ENCODE data around the gene RHOXF1.
"Not testable (repeated sequence)": the region's sequence is repeated elsewhere in the genome, so short reads cannot be mapped to it uniquely, and the experiment has no call there.

Gene RHOXF1, protein sequence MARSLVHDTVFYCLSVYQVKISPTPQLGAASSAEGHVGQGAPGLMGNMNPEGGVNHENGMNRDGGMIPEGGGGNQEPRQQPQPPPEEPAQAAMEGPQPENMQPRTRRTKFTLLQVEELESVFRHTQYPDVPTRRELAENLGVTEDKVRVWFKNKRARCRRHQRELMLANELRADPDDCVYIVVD

DNA sequence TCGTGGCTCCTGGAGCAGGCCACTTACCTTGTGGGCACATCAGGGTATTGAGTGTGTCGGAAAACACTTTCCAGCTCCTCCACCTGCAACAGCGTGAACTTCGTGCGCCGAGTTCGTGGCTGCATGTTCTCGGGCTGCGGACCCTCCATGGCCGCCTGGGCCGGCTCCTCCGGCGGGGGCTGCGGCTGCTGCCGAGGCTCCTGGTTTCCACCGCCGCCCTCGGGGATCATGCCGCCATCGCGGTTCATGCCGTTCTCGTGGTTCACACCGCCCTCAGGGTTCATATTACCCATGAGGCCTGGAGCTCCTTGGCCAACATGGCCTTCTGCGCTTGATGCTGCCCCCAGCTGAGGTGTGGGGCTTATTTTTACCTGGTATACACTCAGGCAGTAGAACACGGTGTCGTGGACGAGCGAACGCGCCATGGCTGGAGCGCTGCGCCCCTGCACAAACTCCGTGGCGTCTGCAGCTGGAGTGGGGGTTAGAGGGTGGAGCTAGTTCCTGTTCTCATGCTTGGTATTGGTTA, at the start of gene RHOXF1:
RHOXF1 (minus strand) TSS at position 476 of the 526 bp plus-strand sequence; CDS start at position 425, 51 bp downstream.
- no peak for DNase-seq

DNA sequence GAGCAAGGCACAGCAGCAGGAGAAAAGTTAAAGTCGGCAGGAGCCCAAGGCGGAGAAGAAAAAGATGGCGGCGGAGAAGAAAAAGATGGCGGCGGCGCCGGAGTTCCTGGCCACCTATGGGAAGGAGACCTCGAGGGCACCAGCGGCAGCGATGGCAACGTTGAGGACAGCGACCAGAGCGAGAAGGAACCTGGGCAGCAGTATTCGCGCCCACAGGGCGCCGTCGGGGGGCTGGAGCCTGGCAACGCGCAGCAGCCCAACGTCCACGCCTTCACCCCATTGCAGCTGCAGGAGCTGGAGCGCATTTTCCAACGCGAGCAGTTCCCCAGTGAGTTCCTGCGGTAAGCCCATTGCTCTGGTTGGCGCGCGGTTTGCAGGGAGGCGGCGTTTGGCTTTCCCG, 43.4 kb upstream of the RHOXF1 start:
- DNase-seq; in situ Hi-C loops (cut with MboI; ENCODE audit: low pct_unique_long_range_greater_than_20kb, low sequenced_read_pairs): not testable (repeated sequence)

More for the DNA sequence above, at the start of gene RHOXF1:
- in situ Hi-C loops (cut with MboI; ENCODE audit: low pct_unique_long_range_greater_than_20kb, low sequenced_read_pairs): loop anchor here (25.0 kb wide), 1 partner anchor 97 kb away; no protein-coding TSS in a partner anchor

DNA sequence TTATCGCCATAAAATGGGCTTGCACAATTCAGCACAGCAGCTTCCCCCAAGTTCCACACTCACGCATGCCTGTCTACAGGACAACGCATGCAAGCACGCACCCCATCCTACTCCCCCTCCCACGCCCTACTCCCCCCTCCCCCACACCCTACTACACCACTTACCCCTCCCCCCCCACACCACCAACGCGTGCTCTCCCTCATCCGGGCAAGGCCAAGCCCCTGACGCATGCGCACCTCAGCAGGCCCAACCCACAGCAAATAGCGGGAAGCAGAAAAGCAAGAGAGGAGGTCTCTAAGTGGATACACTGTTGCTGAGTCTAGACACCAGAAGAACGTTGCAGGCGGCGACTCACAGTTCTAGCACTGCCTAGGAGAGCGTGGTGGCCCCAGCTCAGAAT, 42.6 kb upstream of the RHOXF1 start, which contains the start of gene RHOXF2:
RHOXF2 (plus strand) TSS at position 301 of the 400 bp plus-strand sequence. CDS start 138 bp downstream, outside the sequence.
- in situ Hi-C loops (cut with MboI; ENCODE audit: low pct_unique_long_range_greater_than_20kb, low sequenced_read_pairs); DNase-seq: not testable (repeated sequence)

DNA sequence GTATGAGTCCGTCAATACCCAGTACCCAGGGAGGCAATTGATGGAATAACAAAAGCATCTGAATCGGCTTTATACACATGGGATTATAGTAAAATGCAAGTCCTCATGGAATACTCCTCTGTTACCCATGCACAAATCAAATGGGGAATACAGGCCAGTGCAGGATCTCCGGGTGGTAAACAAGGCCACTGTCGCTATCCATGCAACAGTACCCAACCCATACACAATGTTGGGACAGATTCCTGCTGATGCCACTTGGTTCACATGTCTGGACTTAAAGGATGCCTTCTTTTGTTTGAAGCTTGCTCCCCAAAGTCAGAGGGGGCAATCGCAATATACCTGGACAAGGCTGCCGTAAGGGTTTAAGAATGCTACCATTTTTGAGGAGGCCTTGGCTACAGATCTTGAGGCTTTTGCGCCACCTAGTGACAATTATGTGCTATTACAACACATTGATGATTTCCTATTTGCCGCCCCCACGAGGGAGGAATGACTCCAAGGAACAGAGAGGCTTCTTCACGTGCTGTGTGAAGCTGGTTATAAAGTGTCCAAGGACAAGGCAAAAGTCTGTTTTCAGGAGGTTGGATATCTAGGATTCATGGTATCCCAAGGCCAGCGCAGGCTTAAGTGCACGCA, 34.5 kb upstream of the RHOXF1 start:
- in situ Hi-C loops (cut with MboI; ENCODE audit: low pct_unique_long_range_greater_than_20kb, low sequenced_read_pairs); DNase-seq: not testable (repeated sequence)

DNA sequence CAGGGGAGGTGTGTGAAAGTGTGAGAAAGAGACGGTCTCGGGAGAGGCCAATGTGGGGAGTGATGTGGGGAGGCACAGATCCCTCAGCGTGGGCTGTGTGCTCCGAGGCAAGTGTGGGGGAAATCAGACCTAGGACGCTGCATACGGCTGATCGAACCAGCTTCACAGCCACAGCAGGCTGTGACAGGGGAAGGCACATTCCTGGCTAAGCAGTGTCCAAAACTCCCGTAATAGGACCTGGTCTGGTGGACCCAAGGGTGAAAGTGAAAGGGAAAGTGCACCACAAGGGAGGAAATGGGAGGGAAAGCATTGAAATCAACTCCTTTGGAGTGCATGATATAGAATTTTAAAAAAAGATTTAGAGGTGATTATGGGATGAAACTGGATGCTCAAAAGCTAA, 31.8 kb upstream of the RHOXF1 start:
- in situ Hi-C loops (cut with MboI; ENCODE audit: low pct_unique_long_range_greater_than_20kb, low sequenced_read_pairs): loop anchor here (25.0 kb wide), 1 partner anchor 635 kb away; no protein-coding TSS in a partner anchor
- peak; percentile 9 for DNase-seq

DNA sequence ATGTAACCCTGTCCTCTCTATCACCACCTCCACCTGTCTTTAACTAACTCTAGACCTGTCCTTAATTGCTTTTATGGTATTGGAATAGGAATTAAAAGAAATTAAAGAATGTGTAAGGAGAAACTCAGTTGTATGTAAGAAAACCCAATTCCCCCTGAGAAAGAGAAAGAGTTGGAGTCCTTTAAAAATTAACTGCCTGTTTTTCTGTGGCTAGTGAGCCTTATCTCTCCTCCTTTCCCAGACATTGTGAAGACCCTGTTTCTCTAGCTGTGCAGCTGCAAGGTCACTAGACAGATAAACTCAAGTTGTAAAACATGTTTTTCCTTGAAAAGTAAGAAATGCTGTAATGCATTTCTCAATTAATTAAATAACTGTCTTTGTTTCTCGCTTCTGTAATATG, 30.6 kb upstream of the RHOXF1 start:
- not testable (repeated sequence) for DNase-seq
- in situ Hi-C loops (cut with MboI; ENCODE audit: low pct_unique_long_range_greater_than_20kb, low sequenced_read_pairs): loop anchor here (25.0 kb wide), 1 partner anchor 634 kb away; no protein-coding TSS in a partner anchor

DNA sequence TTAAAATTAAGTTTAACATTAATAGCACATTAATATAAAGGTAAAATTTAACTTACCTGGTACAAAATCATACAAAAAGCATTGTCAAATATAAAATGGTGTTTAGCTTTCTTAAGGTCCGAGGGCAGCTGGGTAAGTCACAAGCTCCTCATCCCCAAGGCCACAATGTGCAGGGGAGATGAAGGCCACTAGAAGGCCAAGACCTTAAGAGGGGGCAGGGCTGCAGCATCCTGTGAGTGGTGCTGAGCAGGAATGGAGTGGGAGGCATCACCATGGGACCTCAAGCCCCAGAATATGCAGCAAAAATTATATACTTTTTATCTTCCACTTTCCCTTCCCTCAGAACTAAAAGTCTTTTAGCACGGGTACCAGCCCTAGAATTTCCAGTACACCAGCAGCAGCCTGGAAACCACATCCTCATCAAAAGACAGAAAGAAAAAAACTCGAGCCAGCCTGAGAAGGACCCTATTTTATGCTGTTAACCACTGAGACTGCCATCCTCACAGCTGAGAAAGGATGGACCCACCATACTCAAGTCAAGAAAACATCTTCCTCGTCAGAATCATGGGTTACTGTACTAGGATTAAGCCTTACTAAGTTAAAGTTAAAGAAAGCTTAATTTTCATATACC, 29.7 kb upstream of the RHOXF1 start:
- peak; percentile 24 for DNase-seq
- in situ Hi-C loops (cut with MboI; ENCODE audit: low pct_unique_long_range_greater_than_20kb, low sequenced_read_pairs): loop anchor here (25.0 kb wide), 1 partner anchor 633 kb away; no protein-coding TSS in a partner anchor

DNA sequence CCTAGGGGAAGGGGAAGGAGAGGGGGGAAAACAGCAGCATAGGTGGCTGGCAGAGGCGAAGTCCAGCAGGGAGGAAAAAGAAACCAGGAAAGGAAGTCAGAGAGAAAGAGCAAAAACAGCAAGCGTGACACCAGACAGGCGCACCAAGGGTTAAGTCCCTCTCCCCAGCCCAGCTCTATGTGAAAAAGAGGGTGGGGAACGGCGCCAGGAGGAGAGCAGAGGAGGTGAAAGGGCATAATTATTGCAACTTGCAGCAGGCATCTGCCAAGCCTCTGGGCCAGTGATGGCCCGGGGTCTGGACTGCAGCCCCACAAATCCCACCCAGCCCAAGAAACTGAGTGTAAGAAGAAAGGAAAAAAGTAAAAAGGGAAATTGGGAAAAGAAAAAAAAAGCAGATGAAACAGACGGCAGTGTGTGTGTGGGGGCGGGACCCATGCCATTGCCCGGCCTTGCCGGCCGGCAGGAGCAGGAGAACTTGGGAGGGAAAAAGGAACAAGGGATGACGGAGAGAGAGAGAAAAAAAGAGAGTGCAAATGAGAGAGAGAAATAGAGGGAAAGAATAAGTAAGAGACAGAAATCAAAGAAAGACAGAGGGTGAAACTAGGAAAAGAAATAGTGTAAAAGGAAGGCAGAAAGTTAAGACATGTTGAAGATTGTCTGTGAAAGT, 28.6 kb upstream of the RHOXF1 start:
- in situ Hi-C loops (cut with MboI; ENCODE audit: low pct_unique_long_range_greater_than_20kb, low sequenced_read_pairs): loop anchor here (25.0 kb wide), 1 partner anchor 632 kb away; no protein-coding TSS in a partner anchor
- DNase-seq: peak; percentile 19

DNA sequence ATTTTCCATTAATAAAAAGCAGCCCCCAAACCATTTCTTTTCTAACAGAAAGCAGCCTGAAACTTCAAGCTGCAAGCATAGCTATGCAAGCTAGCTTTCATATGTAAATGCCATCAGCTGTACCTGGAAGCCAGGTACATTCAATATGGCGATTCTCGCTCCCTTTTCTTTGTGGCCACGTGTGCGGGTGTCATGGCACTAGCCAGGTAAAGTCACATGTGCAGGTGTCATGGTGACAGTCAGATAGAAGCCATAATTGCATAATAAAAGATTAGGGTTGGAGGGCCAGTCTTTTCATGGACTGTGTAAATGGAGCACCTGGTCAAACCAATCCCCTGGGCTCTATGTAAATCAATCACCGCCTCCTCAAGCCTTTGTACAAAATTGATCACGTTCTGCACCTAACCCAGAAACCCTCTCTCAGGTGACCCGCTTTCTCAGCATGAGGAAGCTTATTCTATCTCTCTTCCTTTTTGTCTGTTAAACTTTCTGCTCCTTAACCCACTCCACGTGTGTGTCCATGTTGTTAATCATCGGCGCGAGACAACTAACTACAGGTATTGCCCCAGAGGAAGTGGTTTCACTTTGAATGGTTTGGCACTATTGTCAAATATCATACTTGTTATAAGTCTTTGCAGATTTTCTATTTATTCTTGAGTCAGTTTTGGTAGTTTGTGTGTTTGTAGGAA, 24.7 kb upstream of the RHOXF1 start:
- in situ Hi-C loops (cut with MboI; ENCODE audit: low pct_unique_long_range_greater_than_20kb, low sequenced_read_pairs): loop anchor here (25.0 kb wide), 1 partner anchor 628 kb away; no protein-coding TSS in a partner anchor
- DNase-seq: no peak

DNA sequence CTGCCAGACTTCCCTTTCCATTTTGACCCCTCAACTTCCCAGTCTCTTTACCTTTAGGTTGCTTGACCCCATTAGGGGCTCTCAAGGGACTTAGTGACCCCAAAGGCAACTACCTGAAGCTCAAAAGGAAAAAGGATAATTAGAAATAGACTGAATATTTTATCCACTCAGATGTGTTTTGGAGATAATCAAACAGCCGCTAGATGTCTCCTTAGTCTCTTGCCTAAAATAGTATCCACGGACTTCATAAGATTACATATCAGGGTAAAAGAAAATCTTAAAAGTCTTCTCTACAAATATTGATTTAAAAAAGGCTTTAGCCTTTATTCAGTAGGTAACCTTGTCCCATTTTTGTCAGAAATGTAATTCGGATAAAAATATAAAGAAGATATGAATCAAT, 21.7 kb upstream of the RHOXF1 start:
- no peak for DNase-seq

DNA sequence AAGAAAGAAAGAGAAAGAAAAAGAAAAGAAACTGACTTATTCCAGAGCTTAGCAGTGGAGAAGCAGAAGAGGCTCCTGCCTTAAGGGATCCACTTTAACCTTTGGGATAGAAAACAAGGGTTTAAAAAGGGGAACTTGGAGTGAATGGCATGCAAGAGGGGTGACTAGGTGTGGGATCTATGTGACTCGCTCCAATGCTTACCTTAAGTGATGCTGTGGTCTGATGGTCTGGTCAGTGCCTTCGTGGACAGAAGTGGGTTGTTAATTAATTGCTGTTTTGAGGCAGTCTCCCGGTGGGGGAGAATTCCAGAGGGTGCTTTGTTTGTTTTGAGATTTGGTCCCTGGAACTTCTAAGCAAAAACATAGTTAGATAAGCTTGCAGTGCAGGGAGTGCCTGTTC, 21.1 kb upstream of the RHOXF1 start:
- in situ Hi-C loops (cut with MboI; ENCODE audit: low pct_unique_long_range_greater_than_20kb, low sequenced_read_pairs): loop anchor here (25.0 kb wide), 1 partner anchor 625 kb away; no protein-coding TSS in a partner anchor
- no peak for DNase-seq

More for the DNA sequence above, 21.7 kb upstream of the RHOXF1 start:
- in situ Hi-C loops (cut with MboI; ENCODE audit: low pct_unique_long_range_greater_than_20kb, low sequenced_read_pairs): loop anchor here (25.0 kb wide), 1 partner anchor 625 kb away; no protein-coding TSS in a partner anchor

DNA sequence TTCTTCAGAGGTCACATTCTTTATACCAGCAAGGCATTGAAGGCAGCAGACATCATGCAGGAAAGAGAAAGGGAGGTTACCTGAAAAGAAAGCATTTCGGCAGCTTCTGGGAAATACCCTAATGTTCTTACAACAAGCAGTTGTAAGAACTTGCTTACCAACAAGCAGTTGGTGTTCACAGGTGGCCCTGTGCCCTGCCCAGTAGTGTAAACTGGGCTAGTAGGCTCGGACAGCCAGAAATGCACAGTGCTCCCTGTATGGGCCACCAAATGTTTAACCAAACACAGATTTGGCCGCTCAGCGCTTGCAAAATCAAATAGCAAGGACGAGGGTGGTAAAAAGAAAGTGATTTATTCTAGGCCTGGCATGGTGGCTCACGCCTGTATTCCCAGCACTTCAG, 20.4 kb upstream of the RHOXF1 start:
- in situ Hi-C loops (cut with MboI; ENCODE audit: low pct_unique_long_range_greater_than_20kb, low sequenced_read_pairs): loop anchor here (25.0 kb wide), 1 partner anchor 624 kb away; no protein-coding TSS in a partner anchor
- DNase-seq: no peak

DNA sequence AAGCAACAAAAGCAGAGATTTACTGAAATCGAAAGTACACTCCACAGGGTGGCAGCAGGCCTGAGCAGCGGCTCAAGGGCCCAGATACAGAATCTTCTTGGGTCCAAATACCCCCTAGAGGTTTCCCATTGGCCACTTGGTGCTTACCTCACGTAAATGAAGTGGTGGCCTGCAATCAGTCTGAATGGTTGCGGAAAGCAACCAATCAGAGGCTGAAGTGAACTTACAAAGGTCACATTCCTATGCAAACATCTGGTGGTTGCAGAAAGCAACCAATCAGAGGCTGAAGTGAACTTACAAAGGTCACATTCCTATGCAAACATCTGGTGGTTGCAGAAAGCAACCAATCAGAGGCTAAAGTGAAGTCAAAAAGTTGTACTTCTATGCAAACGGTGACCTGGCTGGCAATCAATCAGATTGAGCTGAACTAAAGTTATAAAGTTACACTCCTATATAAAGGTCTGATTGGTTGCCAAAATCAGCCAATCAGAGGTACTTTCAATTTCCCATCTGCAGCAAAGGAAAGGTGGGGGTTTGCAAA, 12.7 kb upstream of the RHOXF1 start:
- DNase-seq: not testable (repeated sequence)
- in situ Hi-C loops (cut with MboI; ENCODE audit: low pct_unique_long_range_greater_than_20kb, low sequenced_read_pairs): loop anchor here (25.0 kb wide), 1 partner anchor 616 kb away; no protein-coding TSS in a partner anchor

DNA sequence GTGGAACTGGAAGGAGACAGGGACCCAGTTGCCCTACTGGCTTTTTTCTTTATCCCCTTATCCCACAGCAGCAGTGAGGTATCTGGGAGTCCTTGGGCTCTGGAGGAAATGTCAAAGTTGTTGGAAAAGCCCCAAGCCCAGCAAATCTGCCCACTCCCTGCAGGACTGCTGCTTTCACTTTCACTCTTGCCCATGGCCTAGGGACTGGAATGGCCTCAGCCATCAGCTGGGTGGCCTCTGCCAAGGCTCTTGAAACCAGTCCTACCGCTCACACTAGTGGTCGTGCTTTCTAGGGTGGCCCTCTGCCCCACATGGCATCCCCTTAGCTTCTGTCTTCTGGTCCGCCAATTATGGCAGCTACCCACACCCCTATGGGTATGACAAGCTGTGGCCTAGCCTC, 9.7 kb upstream of the RHOXF1 start:
- in situ Hi-C loops (cut with MboI; ENCODE audit: low pct_unique_long_range_greater_than_20kb, low sequenced_read_pairs): loop anchor here (25.0 kb wide), 1 partner anchor 613 kb away; no protein-coding TSS in a partner anchor
- DNase-seq: no peak

DNA sequence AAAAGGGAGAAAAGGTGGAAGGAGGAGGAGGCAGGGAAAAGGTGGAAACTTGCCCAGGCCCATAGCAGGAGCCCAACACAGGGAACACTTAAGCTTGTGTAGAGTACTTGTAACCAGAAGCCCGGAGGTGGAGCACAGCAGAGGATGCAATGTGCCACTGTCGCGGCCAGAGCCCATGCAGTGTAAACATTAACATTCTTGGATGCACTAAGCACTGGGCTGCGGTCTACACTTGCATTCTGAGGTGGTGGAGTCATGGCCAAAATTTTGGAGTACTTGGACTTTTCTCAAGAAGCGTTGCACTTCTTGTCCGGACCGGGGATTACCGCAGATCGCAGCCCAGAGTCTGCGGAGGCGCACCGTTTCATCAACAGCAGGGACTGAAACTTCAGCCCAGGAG, 4.5 kb upstream of the RHOXF1 start:
- no peak for DNase-seq
- in situ Hi-C loops (cut with MboI; ENCODE audit: low pct_unique_long_range_greater_than_20kb, low sequenced_read_pairs): loop anchor here (25.0 kb wide), 1 partner anchor 92 kb away; no protein-coding TSS in a partner anchor

DNA sequence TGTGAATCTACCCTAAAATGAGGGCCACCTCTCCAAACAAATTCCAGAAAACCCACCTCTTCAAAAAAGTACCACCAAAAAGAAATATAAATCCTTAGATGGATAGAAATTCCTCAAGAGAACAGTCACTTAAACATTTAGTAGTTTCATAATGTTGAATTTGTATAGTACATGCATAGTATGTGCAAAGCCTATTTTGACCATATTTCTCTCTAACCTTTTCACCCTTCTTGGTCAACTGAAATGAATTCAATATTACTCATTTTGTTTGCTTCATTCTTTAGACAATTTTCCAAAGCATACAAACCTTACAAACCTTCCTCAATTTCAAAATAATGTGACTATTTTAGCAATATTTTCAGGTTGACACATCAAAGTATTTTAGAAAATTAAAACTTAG, 4.1 kb downstream of the RHOXF1 start:
- DNase-seq: no peak
- in situ Hi-C loops (cut with MboI; ENCODE audit: low pct_unique_long_range_greater_than_20kb, low sequenced_read_pairs): loop anchor here (25.0 kb wide), 1 partner anchor 101 kb away; no protein-coding TSS in a partner anchor

DNA sequence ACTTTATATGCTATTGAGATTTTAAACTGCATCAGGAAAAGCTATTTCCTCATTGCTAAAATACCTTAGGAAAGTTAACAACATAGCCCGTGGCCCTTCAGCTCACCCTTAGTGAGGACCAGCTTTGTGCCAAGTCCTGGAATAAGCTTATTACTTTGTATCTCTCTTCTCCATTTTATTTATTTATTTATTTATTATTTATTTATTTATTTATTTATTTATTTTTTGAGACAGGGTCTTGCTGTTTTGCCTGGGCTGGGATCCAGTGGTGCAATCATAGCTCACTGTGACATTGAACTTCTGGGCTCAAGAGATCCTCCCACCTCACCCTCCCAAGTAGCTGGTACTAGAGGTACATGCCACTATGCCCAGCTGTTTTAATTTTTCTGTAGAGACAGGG, 6.3 kb downstream of the RHOXF1 start:
- in situ Hi-C loops (cut with MboI; ENCODE audit: low pct_unique_long_range_greater_than_20kb, low sequenced_read_pairs): loop anchor here (25.0 kb wide), 1 partner anchor 103 kb away; no protein-coding TSS in a partner anchor

DNA sequence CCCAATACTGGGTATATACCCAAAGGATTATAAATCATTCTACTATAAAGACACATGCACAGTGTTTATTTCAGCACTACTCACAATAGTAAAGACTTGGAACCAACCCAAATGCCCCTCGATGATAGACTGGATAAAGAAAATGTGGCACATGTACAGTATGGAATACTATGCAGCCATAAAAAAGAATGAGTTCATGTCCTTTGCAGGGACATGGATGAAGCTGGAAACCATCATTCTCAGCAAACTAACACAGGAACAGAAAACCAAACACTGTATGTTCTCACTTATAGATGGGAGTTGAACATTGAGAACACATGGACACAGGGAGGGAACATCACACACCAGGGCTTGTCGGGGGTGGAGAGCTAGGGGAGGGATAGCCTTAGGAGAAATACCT, 11.0 kb downstream of the RHOXF1 start:
- not testable (repeated sequence) for DNase-seq
- in situ Hi-C loops (cut with MboI; ENCODE audit: low pct_unique_long_range_greater_than_20kb, low sequenced_read_pairs): loop anchor here (25.0 kb wide), 1 partner anchor 108 kb away; no protein-coding TSS in a partner anchor

More for the DNA sequence above, 6.3 kb downstream of the RHOXF1 start:
- DNase-seq: no peak
